GM21381 (cell line): ENCODE results near the gene TNFRSF14.
"Not testable (repeated sequence)": the region's sequence is repeated elsewhere in the genome, so short reads cannot be mapped to it uniquely, and the experiment has no call there.

Experiments
- ATAC-seq: cut with Tn5 transposase; IDR thresholded peaks from one replicate; pipeline ENCODE4 v1.9.1; 2021; ENCODE audit warnings: mild to moderate bottlenecking, moderate library complexity; ENCODE audit not compliant: unreplicated experiment

The TNFRSF14 gene

DNA sequence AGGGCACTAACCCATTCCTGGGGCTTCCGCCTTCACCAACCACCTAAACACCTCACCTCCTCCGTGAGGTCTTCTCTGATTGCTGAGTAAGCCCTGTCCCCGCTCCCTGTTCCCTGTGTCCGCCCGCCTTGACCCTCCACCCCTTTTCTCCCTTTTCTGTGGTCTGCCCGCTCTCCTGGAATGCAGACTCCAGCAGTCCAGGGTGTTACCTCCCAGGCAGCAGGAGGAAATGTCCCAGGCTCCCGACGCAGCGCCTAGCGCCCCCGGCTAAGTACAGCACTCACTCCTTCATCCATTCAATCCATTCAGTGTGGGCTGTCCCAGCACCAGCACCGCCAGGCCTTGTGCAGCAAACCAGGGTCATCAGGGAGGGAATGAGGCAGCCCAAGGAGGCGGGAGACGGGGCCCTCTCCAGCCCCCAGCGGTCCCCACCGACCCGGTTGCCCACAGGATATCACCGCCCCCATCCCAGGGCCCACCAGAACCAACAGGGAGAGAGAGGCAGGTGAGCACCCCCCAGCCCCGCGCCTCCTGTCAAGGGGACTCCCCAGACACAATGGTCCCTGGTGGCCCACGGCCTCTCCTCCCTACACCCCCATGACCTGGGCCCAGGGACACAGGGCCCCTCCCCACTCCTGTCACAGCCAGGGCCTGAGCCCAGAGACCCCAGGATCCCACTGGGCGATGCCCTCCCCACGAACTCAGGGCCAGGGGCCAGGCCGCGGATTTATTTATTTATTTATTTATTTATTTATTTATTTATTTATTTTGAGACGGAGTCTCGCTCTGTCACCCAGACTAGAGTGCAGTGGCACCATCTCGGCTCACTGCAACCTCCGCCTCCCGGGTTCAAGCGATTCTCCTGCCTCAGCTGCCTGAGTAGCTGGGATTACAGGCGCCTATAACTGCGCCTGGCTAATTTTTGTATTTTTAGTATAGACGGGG, 10.2 kb downstream of the TNFRSF14 start:
- ATAC-seq, result no peak

DNA sequence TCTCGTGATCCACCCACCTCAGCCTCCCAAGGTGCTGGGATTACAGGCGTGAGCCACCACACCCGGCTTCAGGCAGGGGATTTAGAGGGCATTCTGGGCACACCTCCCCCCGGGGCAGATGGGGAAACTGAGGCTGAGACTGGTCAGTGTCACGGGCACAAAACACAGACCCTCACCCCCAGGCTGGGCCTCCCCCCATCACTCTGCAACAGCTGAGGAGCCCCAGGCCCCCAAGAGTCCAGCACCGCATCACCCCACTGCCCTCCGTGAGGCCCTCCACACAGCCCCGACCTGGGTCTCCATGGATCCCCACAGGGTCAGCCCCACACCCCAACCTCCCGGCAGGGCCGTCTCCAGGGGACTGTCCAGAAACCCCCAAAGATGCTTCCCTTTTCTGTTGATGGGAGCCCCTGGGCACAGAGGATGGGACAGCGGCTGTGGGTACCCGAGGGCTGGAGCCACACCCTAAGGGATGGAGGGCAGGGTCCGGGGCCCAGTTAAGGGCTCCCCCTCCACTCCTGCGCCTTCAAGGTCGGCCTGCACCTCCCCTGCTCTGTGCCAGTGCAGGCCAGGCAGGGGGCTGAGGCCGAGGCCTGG, 11.0 kb downstream of the TNFRSF14 start:
- ATAC-seq, result no peak

DNA sequence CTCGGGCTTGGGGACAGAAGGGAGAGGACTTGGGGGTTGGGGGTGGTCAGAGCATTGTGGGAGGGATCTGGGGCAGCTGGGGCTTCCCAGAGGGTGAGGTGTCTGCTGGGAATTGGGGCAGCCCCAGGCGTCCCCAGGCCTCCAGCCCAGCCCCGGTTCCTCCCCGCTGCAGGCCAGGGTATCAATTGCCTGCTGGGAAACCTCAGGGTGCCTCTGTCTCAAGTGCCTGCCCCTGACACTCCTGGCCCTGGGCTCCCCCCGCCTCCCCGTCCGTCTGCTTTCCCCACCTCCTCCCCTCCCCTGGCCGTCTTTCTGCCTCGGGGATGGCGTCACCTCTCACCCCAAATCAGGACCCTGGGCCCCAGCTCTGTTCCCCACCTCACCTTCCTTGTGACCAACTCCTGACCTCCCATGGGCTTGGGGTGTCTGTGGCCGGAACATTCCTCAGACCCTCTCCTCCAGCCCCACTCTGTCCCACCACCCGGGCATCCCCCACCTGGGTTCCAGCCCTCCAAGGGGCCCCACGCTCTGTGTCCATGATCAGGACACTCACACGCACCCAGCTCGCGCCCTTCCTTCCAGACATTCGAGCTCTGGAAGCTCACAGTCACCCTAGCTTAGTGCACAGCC, 12.1 kb downstream of the TNFRSF14 start:
- ATAC-seq, result not testable (repeated sequence)

DNA sequence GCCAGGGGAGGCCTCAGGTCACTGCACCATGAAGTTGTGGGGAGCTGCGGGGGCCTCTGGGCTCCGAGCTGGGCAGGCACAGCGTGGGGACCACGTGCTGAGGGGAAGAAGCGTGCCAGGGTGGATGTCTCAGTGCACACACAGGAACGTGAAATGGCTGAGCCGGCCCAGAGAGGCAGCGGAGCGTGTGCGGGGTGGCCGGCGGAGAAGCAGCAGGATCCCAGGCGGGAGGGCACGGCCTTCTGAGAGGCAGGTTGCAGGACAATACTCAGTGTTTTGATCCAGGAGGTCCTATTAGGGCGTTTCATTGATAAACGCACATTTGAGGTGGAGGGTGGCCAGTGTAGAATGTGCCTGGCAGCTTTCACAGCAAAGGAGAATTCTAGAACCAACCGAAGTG, 12.9 kb downstream of the TNFRSF14 start:
- no peak for ATAC-seq

DNA sequence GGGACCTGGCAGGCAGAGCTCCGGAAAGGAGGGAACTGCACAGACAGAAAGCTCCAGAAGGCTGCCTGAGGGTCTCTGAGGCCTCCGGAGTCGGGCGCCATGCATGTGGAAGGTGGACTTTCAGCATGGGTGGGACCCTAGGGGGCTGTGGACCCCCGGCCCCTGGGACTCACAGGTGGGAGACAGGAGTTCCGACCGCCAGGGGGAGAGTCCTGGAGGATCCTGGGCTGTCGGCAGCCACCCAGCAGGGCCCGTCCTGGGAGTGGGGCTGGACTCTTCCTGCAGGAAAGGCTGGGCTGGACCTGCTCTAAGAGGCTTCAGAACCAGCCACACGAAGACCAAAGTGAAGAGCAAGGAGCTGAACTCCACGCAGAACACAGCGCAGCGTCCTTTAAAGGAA, 13.5 kb downstream of the TNFRSF14 start:
- not testable (repeated sequence) for ATAC-seq

DNA sequence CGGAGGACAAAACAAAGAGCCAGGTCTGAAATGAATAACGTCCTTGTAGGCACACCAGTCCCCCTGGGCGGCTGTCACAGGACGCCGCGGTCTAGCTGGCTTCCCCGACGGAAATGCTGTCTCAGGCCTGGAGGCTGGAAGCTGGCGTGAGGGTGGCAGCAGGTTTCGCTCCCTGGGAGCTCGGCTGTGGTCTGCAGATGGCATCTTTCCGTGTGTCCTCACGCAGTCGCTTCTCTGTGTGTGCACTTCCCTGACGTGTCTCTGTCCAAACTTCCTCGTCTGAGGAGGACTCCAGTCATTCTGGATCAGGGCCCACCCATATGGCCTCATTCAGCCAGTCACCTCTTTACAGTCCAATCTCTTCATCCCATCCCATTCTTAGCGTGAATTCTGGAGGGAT, 14.2 kb downstream of the TNFRSF14 start:
- ATAC-seq, result no peak

DNA sequence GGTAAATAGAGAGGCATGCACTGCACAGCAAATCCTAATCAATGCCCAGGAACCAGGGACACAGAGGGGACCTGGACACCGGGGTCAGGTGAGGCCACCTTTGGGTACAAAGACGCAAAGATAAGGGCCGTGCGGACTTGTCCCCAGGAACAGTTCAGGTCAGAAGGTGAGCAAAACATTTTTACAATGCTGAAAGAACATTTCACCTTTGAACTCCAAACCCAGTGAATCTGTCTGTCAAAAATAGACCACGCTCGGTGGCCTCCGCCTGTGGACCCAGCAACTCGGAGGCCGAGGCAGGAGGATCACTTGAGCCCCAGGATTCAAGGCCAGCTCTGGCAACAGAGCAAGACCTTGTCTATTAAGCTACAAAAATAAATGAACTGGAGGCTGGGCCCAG, 15.2 kb downstream of the TNFRSF14 start:
- no peak for ATAC-seq

DNA sequence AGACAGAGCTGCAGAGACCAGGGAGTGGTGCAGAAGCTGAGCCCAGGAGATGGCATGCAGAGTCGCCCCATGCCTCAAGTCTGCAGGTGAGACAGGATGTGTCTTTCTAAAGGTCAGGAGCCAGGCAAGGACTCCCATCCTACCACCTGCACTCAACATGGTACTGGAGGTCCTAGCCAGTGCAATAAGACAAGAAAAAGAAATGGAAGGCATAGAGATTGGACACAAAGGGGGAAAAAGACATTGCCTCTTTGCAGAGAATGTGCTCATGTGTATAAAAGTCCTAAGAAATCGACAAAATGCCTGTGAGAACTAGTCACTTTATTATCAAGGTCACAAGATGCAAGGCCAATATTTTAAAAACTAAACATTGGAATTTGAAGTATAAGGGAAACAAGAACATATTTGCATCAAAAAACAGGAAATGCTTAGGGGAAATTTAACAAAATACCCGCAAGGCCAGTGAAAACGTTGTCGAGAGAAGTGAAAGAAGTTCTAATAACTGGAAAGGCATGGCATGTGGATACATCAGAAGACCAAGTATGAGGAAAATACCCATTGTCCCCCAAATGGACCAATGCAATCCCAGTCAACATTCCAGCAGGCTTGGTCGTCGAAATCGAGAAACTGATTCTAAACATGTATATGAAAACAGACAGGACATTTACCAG, 17.2 kb downstream of the TNFRSF14 start:
- ATAC-seq, result no peak

DNA sequence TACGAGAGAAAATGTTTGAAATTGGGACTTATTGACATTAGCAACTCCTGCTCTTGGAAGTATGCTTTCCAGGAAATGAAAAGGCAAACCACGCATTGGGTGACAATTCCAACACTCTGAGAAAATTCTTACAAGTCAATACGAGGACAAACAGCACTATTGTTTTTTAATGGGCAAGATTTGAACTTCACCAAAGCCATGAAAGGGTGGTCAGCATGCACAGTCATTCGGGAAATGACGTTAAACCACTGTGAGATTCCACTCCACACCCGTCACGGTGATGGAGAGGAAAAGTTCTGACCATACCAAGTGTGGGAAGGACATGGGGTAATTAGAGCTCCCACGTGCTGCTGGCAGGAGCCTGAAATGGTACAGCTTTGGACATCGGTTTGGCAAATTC, 18.2 kb downstream of the TNFRSF14 start:
- no peak for ATAC-seq

DNA sequence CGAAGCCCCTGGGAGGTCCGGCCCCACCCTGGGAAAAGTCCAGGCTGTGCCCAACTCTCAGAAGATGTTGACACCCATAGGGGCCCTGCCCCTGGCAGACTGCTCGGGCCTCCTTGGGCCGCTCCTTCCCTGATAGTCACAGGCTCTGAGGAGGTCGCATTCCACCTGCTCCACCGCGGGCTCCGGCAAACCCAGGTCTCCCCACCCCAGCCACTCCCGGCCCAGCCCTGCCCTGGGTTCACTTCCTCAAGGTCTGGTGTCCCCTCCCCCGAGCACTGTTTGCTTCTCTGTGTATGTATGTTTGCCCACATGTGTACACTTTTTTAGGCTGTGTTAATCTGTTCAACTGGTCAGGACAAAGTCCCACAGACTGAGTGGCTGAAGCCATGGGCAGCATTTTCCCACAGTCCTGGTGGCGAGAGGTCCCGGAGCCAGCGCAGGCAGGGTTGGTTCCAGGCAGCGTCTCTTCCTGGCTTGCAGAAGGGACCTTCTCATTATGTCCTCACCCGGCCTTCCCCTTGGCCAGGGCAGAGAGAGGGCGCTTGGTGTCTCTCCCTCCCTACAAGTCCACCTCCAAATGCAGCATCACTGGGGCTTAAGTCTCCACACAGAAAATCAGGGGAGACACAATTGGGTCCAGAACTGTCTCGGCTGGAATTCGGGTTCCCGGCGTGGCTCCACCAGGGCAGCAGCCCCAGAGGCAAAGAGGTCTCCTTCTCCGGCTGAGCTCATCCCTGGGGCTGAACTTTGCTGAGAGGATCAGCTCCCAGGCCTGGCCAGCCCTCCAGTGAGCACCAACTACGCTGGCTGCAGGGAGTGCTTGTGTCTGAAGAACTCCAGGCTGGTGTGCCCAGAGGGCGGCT, 19.9 kb downstream of the TNFRSF14 start:
- no peak for ATAC-seq

DNA sequence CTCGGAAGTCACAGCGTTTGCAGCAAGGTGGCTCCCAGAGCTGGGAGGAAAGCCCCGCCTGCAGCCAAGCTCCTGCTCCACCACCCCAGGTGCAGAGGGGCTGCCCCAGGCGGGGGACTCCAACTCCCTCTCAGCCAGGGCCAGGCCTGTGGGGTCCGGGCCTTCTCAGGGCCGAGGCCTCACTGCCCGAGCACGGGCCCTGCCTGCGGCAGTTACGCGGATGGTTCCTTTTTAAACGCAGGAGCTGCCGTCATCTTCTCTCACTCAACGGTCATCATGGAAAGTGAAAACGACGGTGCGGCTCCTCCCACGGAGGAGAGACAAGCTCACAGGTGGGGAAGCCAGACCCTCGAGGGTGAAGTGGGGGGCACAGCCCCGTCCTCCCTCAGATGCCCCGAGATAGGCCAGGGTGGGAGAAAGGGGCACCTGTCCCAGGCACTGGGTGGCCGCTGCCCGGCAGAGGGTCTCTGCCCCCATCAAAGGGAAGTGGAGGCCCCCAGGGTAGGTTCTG, 21.4 kb downstream of the TNFRSF14 start:
- ATAC-seq, result peak; percentile 26

DNA sequence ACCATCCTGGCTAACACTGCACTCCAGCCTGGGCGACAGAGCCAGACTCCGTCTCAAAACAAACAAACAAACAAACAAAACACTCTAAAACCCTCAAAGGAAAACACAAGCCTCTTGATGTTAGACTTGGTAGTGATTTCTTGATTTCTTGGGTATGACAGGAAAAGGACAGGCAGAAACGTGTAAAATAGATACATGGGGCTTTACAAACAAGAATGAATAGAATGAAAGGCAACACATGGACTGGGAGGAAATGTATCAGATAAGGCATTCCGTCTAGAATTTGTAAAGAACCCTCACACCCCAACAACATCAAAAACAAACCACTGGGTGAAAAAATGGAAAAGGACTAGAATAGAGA, 22.6 kb downstream of the TNFRSF14 start:
- no peak for ATAC-seq

DNA sequence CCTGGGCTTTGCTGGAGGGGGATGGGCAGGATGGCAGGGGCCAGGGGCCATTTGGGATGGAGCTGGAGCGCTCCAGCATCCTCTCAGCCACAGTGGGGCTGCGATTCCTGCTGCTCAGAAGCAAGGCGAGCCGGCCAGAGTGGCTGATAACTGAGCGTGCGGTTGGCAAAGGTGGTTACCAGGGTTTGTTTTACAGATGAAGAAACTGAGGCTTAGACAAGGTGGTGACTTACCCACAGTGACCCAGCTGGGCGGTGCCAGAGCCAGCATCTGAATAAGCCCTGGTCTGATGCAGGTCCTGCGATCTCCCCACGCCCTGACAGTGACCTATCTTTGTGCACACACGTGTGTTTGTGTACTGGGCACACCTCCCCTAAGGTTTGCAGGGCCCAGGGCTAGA, 24.5 kb downstream of the TNFRSF14 start:
- ATAC-seq, result no peak

DNA sequence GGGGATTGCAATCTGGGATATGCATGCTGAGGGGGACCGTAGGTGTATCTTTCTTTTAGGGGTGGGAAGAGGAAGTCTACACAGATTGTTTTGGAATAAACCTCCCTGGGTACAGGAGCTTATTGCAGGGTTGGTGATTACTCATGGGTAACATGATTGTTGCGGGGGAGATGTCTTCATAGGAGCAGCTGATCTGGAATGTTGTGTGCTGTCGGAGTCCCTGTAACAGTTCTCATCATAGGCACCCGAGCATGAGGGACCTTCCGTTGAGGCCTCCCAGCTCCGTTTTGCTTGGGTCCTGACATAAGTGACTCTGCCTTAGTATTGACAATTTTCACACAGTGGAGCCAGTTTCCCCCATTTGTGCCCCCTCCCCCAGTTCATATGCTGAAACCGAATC, 26.2 kb downstream of the TNFRSF14 start:
- no peak for ATAC-seq

DNA sequence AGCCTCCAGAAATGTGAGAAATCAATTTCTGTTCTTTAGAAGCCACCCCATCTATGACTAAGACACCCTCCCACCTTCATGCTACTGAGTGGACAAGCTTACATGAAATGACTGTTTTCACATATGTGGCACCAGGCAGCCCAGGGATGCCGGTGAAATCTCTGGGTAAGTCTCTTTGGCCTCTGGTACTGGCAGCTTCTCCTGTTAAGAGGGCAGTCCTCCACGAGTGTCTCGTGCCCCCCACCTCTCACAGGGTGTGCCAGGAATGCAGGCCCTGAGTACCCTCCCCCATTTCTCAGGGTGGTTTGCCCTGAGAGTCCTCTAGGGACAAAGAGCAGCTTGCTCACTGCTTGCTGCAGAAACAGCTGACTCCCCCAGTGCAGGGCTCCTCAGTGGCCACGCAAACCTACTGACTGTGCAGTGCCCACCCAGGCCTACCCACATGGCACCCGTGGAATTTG, 27.2 kb downstream of the TNFRSF14 start:
- ATAC-seq, result no peak

DNA sequence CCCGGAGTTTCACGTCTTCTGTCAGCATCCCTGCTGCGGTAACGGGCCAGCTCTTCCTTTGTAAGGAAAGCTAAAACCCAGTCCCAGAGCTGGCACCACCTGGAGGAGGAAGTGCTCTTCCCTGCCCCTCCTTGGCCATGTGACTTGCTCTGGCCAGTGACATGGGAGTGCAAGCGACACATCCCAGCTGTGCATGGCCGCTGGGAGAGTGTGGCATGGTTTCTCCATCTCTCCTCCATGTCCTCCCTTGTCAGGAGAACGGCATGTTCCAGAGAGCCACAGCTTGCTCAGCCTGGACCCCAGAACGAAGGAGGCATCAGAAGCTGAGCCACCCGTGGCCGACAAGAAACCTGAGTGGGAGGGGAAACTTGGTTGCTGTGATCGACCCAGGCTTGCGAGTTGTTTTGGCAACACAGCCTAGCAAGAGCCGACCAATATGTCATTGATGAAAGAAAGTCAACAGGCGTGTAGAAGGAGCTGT, 27.7 kb downstream of the TNFRSF14 start:
- no peak for ATAC-seq

DNA sequence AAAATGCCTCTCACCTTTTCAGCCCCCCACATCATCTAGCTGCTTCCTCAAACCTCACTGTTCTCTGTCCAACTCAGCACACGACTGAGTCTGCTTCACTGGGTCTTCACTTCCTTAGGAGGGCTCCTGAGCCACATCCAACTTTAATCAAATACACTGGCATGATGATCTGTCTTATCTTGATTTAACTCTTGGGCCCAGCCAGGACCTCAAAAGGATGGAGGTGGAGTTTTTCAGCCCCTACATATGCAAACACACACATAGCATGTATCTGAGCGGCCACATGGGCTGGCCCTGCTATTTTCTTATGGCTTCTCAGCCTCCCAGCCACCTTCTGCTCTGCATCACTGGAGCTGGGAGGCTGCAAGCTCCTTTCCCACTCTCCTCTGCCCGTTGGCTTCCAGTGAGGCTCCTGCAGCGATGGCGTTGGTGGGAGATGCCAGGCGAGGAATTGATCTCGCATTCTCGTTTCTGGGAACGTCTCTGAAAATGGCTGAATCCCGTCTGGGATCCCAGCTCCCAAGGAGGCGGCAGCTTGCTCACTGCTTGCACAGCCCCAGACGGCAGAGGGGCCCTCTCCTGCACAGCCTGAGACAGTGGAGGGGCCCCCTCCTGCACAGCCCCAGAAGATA, 28.6 kb downstream of the TNFRSF14 start:
- ATAC-seq, result no peak

DNA sequence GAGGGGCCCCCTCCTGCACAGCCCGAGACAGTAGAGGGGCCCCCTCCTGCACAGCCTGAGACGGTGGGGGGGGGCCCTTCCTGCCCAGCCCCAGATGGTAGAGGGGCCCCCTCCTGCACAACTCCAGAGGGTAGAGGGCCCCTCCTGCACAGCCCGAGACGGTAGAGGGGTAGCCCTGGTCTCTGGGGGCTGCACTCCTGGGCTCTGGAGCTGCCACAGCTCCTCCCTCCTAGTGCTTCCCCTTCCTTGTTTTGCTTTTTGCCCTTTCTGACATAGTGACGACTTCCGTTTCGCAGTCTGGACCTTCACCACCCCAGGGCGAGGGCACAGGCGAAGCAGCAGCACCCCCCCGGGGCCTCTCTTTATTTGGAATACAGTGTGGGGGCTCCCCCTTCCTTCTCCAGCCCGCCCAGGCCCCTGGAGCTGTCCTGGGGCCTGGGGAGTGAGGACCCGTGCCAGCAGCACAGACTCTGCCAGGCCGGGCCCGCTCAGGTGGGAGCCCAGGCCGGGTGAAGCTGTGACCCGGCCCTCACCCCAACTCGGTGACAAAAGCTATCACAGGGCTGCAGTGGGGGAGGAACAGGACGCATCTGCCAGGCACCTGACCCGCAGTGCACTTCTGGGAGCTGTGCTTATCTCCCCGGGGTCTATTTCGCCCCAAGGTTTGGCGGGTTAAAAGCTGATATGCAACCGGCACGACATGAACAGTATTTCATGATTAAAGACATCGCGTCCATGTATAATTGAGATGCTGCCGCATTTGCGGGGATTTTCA, 29.3 kb downstream of the TNFRSF14 start:
- peak; percentile 36 for ATAC-seq
